Esophagus muscularis mucosa (tissue), 4 donors: ENCODE measurements around the gene CHSY3.
A peak's percentile ranks its signal among the peaks of the same experiment; 100 is the strongest.

ENCODE experiments used
- EP300 ChIP-seq: sonication (generic); formaldehyde crosslinking; IDR thresholded peaks from one replicate; pipeline ENCODE4 v1.6.1; 2017; ENCODE audit warnings: antibody characterized with exemption
- POLR2A ChIP-seq: fragments of 450-650 bp; IDR thresholded peaks from one replicate; pipeline ENCODE4 v1.6.1; 2017; ENCODE audit warnings: antibody characterized with exemption, moderate library complexity, mild to moderate bottlenecking, low read depth
- TF ChIP-seq, protein P1 (sequence below), 3 experiments: fragments of 200-600 bp in 2 of 3; fragments of 450-650 bp in 1 of 3; sonication (generic) in 2 of 3; IDR thresholded peaks; one replicate each; pipeline ENCODE4 v1.5.1; 2017 to 2019; ENCODE audit warnings: antibody characterized with exemption in 3 of 3, mild to moderate bottlenecking in 2 of 3, moderate library complexity in 1 of 3

GRCh38 chr5:130141659-130142320, 237.5 kb downstream of the CHSY3 start:
- TF ChIP-seq, protein P1, sequence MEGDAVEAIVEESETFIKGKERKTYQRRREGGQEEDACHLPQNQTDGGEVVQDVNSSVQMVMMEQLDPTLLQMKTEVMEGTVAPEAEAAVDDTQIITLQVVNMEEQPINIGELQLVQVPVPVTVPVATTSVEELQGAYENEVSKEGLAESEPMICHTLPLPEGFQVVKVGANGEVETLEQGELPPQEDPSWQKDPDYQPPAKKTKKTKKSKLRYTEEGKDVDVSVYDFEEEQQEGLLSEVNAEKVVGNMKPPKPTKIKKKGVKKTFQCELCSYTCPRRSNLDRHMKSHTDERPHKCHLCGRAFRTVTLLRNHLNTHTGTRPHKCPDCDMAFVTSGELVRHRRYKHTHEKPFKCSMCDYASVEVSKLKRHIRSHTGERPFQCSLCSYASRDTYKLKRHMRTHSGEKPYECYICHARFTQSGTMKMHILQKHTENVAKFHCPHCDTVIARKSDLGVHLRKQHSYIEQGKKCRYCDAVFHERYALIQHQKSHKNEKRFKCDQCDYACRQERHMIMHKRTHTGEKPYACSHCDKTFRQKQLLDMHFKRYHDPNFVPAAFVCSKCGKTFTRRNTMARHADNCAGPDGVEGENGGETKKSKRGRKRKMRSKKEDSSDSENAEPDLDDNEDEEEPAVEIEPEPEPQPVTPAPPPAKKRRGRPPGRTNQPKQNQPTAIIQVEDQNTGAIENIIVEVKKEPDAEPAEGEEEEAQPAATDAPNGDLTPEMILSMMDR (IDR thresholded peaks at IDR 0.05): peak in 1 of 3 experiments; percentile 21
- TF ChIP-seq POLR2A (no peak), EP300 (no peak)
